HepG2 (cell line): ENCODE measurements around the gene TCF7L2. TPM values are rescaled to one million over a fixed set of nuclear protein-coding genes. Genes with fewer than 3 reads are reported as not detected.

Experiments
- GABPB1 ChIP-seq: IDR thresholded peaks from 2 replicates; pipeline ENCODE4 v1.6.1; 2016; ENCODE audit warnings: mild to moderate bottlenecking, missing genetic modification reagents, moderate library complexity, missing compliant biosample characterization
- HCFC1 ChIP-seq: fragments of 150-350 bp; IDR thresholded peaks from 2 replicates; pipeline ENCODE4 v1.6.1; 2014; ENCODE audit warnings: low read depth, low read length
- HNF4G ChIP-seq, 2 experiments: sonication (generic) in 1 of 2; formaldehyde crosslinking in 1 of 2; IDR thresholded peaks; 2 replicates each; pipeline versions ENCODE4 v1.4.0 to v1.6.1; 2011 to 2020; ENCODE audit warnings: borderline replicate concordance in 2 of 2, low read depth in 2 of 2, mild to moderate bottlenecking in 2 of 2, low read length in 1 of 2, missing genetic modification reagents in 1 of 2, moderate library complexity in 1 of 2
- HNRNPH1 ChIP-seq: fragments of 200-400 bp; formaldehyde crosslinking; optimal IDR thresholded peaks from 2 replicates; pipeline ENCODE3; 2017; ENCODE audit warnings: mild to moderate bottlenecking, low read depth, low read length
- MEIS1 ChIP-seq: sonication (generic); formaldehyde crosslinking; IDR thresholded peaks from 2 replicates; pipeline ENCODE4 v1.9.0; 2021; ENCODE audit warnings: mild to moderate bottlenecking, missing genetic modification reagents, moderate library complexity, borderline replicate concordance
- NR2F6 ChIP-seq, 2 experiments: IDR thresholded peaks; 2 replicates each; pipeline ENCODE4 v1.6.1; 2016; ENCODE audit warnings: antibody characterized with exemption in 1 of 2, mild to moderate bottlenecking in 1 of 2
- TP53 ChIP-seq: sonication (generic); formaldehyde crosslinking; conservative IDR thresholded peaks from 2 replicates; pipeline ENCODE4 v1.4.0; 2020; ENCODE audit warnings: missing genetic modification reagents
- ZNF296 ChIP-seq: sonication (generic); formaldehyde crosslinking; conservative IDR thresholded peaks from 2 replicates; pipeline ENCODE4 v1.5.0; 2020; ENCODE audit warnings: mild to moderate bottlenecking, missing genetic modification reagents
- ZNF335 ChIP-seq: sonication (generic); formaldehyde crosslinking; IDR thresholded peaks from 2 replicates; pipeline ENCODE4 v1.4.0; 2020; ENCODE audit warnings: missing genetic modification reagents
- ZNF382 ChIP-seq: sonication (generic); formaldehyde crosslinking; IDR thresholded peaks from 2 replicates; pipeline ENCODE4 v1.5.0; 2020; ENCODE audit warnings: missing genetic modification reagents, mild to moderate bottlenecking, borderline replicate concordance
- ZNF556 ChIP-seq: sonication (generic); formaldehyde crosslinking; IDR thresholded peaks from 2 replicates; pipeline ENCODE4 v1.4.0; 2020; ENCODE audit warnings: mild to moderate bottlenecking, missing genetic modification reagents, borderline replicate concordance
- ZNF589 ChIP-seq: sonication (generic); formaldehyde crosslinking; conservative IDR thresholded peaks from 2 replicates; pipeline ENCODE4 v1.8.0; 2022; ENCODE audit warnings: mild to moderate bottlenecking, moderate library complexity, missing genetic modification reagents
- ZNF619 ChIP-seq: sonication (generic); formaldehyde crosslinking; IDR thresholded peaks from 2 replicates; pipeline ENCODE4 v1.4.0; 2020; ENCODE audit warnings: mild to moderate bottlenecking, missing genetic modification reagents
- ZNF7 ChIP-seq: IDR thresholded peaks from 2 replicates; pipeline ENCODE4 v1.6.1; 2016; ENCODE audit warnings: missing biosample characterization, missing genetic modification reagents
- polyA plus RNA-seq, 8 experiments: library from polyadenylated mRNA; depleted of rRNA in 3 of 8; stranded (reverse) in 7 of 8; unstranded in 1 of 8; fragments of >200 nt; fragmentation: Illumina TruSeq in 4 of 8; extraction: Trizol in 4 of 8; gene quantifications; 2 replicates each; pipeline versions ENCODE4 v1.2.1 to v1.2.3, GENCODE V29; 2011 to 2016; ENCODE audit warnings: low read depth in 4 of 8, missing spikeins in 1 of 8, mixed read lengths in 1 of 8; ENCODE audit not compliant: insufficient read depth in 1 of 8
- total RNA-seq, 5 experiments: library from RNA; depleted of rRNA; stranded (reverse); fragments of >200 nt; fragmentation: Illumina TruSeq; extraction: Trizol; gene quantifications; 2 replicates each; pipeline ENCODE4 v1.2.3, GENCODE V29; 2016; ENCODE audit warnings: low read depth in 1 of 5
- TF ChIP-seq, protein P1 (sequence below): sonication (generic); formaldehyde crosslinking; IDR thresholded peaks from 2 replicates; pipeline ENCODE4 v1.5.1; 2020; ENCODE audit warnings: mild to moderate bottlenecking, missing genetic modification reagents, borderline replicate concordance
- TF ChIP-seq, protein P2 (sequence below): sonication (generic); formaldehyde crosslinking; IDR thresholded peaks from 2 replicates; pipeline ENCODE4 v1.4.0; 2020; ENCODE audit warnings: low read depth, mild to moderate bottlenecking, missing genetic modification reagents
- TF ChIP-seq, protein P3 (sequence below), 2 experiments: sonication (generic) in 1 of 2; formaldehyde crosslinking in 1 of 2; IDR thresholded peaks; 2 replicates each; pipeline versions ENCODE4 v1.5.1 to v1.6.1; 2011 to 2020; ENCODE audit warnings: borderline replicate concordance in 1 of 2, low read depth in 1 of 2, low read length in 1 of 2, mild to moderate bottlenecking in 1 of 2, missing genetic modification reagents in 1 of 2, moderate library complexity in 1 of 2
- TF ChIP-seq, protein P4 (sequence below): IDR thresholded peaks from 2 replicates; pipeline ENCODE4 v1.6.1; 2016

TCF7L2 gene
- total and polyA plus RNA-seq, 2 of the 13 experiments (the other 11 are each of a cell fraction or from before 2014, with no cell fraction given), result 3.9 to 13.7 TPM

DNA sequence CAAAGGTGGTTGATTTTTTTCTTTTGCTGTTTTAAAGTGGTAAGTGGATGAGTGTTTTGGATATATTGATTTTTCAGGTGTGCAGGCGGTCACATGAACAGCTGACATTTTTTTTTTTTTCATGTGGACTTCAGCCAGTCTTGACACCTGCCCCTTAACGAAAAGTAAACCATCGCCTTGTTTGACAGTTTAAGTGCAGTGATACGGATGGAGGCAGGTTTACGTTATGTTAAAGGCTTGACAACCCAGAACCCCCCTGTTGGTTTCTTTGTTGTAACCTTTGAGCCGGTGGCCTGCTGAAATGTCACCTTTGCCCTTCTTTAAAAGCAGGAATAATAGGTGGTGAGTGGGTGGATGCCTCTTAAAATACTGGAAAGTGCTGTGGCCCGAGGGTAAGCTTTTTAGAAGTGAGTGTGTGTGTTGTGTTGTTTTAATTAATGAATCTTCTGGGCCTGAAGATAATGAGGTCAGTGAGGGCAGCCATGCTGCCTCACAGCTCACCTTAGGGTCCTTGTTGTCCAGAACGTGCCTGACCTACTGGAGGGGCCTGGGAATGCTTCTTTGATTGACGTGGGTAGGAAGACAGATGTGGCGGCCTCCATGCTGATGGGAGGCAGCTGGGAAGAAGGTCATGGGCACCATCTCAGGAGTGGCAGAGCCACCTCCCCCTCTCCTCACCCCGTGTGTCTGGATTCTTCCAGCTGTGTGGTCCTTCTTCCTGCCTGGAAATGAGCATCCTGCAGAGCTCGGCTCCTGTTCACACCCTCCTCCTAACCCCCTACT lies 69.8 kb downstream of the TCF7L2 start (continued):
- TF ChIP-seq HNF4G (IDR thresholded peaks at IDR 0.05; ENCODE audit: borderline replicate concordance, low read depth, low read length) (peak; percentile 96), HNF4G (CRISPR knock-in tag; IDR thresholded peaks at IDR 0.05; ENCODE audit: borderline replicate concordance, low read depth) (peak; percentile 87; the same call in 1 of the 2 replicates), NR2F6 (IDR thresholded peaks at IDR 0.05) (peak; percentile 90), NR2F6 (CRISPR knock-in tag; IDR thresholded peaks at IDR 0.05) (peak; percentile 86), GABPB1 (CRISPR knock-in tag) (no peak), ZNF556 (CRISPR knock-in tag) (peak; percentile 56; the same call in 1 of the 2 replicates), ZNF382 (CRISPR knock-in tag) (no peak), ZNF296 (no peak), ZNF335 (CRISPR knock-in tag) (no peak), HNRNPH1 (no peak), MEIS1 (CRISPR knock-in tag) (peak; percentile 98), TP53 (CRISPR knock-in tag) (no peak), ZNF619 (CRISPR knock-in tag) (no peak), ZNF589 (CRISPR knock-in tag) (no peak), HCFC1 (no peak), ZNF7 (CRISPR knock-in tag) (no peak)
- TF ChIP-seq, protein P1, sequence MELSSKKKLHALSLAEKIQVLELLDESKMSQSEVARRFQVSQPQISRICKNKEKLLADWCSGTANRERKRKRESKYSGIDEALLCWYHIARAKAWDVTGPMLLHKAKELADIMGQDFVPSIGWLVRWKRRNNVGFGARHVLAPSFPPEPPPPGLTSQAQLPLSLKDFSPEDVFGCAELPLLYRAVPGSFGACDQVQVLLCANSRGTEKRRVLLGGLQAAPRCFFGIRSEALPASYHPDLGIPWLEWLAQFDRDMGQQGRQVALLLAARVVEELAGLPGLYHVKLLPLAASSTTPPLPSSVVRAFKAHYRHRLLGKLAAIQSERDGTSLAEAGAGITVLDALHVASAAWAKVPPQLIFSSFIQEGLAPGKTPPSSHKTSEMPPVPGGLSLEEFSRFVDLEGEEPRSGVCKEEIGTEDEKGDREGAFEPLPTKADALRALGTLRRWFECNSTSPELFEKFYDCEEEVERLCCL (CRISPR knock-in tag), result no peak
- TF ChIP-seq, protein P2, sequence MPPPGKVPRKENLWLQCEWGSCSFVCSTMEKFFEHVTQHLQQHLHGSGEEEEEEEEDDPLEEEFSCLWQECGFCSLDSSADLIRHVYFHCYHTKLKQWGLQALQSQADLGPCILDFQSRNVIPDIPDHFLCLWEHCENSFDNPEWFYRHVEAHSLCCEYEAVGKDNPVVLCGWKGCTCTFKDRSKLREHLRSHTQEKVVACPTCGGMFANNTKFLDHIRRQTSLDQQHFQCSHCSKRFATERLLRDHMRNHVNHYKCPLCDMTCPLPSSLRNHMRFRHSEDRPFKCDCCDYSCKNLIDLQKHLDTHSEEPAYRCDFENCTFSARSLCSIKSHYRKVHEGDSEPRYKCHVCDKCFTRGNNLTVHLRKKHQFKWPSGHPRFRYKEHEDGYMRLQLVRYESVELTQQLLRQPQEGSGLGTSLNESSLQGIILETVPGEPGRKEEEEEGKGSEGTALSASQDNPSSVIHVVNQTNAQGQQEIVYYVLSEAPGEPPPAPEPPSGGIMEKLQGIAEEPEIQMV (CRISPR knock-in tag), result no peak
- TF ChIP-seq, protein P3, sequence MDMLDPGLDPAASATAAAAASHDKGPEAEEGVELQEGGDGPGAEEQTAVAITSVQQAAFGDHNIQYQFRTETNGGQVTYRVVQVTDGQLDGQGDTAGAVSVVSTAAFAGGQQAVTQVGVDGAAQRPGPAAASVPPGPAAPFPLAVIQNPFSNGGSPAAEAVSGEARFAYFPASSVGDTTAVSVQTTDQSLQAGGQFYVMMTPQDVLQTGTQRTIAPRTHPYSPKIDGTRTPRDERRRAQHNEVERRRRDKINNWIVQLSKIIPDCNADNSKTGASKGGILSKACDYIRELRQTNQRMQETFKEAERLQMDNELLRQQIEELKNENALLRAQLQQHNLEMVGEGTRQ (IDR thresholded peaks at IDR 0.05; ENCODE audit: low read depth, low read length), result no peak
- TF ChIP-seq, protein P3 (CRISPR knock-in tag; IDR thresholded peaks at IDR 0.05; ENCODE audit: borderline replicate concordance), result peak; percentile 51; the same call in 1 of the 2 replicates
- TF ChIP-seq, protein P4, sequence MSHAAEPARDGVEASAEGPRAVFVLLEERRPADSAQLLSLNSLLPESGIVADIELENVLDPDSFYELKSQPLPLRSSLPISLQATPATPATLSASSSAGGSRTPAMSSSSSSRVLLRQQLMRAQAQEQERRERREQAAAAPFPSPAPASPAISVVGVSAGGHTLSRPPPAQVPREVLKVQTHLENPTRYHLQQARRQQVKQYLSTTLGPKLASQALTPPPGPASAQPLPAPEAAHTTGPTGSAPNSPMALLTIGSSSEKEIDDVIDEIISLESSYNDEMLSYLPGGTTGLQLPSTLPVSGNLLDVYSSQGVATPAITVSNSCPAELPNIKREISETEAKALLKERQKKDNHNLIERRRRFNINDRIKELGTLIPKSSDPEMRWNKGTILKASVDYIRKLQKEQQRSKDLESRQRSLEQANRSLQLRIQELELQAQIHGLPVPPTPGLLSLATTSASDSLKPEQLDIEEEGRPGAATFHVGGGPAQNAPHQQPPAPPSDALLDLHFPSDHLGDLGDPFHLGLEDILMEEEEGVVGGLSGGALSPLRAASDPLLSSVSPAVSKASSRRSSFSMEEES (CRISPR knock-in tag), result peak; percentile 86
